Frontal cortex (tissue), 4 donors: ENCODE results near the gene USH1C. TPM values are rescaled to one million over a fixed set of nuclear protein-coding genes. Genes with fewer than 3 reads are reported as not detected.

Experiments used
- DNase-seq, 2 donors: peaks; one replicate each; pipeline ENCODE4 v3.0.0; 2012; ENCODE audit warnings: low spot score in 2 of 2
- FAIRE-seq: peaks from 2 replicates; lab custom pipeline; 2012; peaks lifted over from hg19 to GRCh38; lab: Jason Lieb, UNC
- total RNA-seq: library from RNA; depleted of rRNA; stranded (reverse); fragments of >200 nt; gene quantifications from one replicate; pipeline ENCODE4 v1.2.3, GENCODE V29; 2014
- donor health status: control.
- donor health status: control.
- donor health status: control.

USH1C gene
- total RNA-seq, 1 donor from 2014 or later, result not detected

DNA sequence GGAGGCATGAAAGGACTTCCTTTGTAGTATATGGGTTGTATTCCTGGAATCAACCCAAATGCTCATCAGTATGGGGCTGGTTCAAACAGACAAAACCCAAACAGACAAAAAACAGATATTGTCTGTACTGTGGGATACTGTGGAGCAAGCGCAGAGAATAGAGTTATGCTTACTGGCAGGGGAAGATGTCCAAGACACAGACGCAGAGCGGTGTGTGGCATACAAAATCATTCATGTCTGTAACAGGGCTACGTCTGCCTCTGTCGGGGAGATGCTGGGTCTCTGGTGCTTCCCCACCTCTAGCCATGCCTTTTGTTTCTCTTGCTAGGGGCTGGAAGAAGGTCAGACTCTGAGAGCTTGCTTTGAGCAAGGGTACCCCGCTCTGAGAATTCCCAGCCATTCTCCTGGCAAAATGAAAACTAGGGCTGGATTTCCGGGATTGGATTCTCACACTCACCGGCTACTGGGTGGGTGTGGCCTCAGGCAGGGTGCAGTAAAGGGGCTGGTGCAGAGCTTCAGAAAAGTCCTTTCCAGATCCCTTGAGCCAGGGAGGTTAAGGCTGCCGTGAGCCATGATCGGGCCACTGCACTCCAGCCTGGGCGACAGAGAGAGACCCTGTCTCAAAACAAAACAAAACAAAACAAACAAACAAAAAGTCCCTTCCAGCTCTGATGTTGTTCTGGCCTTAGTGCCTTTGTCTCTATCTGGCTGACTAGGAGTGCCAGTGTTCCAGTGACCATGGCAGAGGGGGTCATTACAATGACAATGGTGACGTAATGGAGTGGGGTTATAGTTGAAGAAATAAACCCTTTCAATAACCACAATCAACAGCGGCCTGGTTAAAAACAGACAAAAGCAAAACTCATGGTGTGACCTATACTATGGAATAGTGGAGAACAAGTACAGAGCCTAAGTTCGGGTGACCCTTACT lies 64.7 kb downstream of the USH1C start:
- DNase-seq, result peak; percentile 41 to 47
- FAIRE-seq, result no peak

DNA sequence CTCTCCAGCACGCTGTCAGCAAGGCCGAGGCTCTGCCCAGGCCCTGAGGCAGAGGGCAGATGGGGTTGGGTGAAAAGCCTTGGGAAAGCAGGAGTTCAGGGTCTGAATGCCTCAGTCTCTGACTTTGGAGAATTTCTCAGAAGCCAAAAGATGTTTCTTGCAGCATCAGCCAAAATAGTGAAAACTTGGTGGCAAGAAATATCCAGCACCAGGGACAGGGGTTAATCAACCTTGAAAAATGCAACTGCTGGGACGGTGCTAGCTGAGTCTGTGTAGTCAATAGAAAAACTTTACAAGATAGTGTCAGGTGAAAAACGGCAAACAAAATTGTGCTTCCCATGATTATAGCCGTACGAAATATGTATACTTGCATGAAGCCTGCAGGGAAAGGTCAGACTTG lies 66.1 kb downstream of the USH1C start:
- DNase-seq (no peak), FAIRE-seq (no peak)

DNA sequence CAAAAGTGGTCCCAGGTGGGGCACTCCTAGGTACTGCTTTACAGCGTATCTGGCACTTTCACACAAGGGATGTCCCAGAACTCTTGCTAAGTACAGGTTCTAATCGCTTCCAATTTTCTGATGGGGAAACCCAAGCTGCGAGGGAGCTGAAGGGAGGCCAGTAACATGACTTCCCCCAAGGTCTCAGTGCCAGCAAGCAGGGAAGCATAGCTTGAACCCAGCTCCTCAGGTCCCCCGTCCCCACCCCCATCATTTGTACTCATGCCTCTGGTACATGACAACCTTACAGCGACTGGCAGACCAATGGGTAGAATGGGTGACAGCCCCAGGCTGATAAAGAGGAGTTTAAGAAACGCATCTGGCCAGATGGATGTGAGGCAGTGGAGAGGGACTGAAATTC lies 66.9 kb downstream of the USH1C start:
- DNase-seq, result no peak
- FAIRE-seq, result no peak

DNA sequence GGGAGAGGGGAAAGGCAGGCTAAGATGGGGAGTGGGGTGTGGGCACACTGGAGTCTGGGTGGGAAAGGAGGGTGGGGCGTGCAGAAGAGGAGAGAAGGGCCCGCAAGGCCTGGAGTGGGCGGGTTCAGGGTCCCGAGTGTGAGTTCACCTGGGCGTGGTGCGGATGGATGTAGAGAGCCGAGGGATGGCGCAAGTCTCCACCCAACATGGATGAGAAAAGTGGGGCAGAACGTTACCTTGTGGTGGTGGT lies 67.2 kb downstream of the USH1C start:
- peak in 1 of 2 donors; percentile 22 for DNase-seq
- no peak for FAIRE-seq

DNA sequence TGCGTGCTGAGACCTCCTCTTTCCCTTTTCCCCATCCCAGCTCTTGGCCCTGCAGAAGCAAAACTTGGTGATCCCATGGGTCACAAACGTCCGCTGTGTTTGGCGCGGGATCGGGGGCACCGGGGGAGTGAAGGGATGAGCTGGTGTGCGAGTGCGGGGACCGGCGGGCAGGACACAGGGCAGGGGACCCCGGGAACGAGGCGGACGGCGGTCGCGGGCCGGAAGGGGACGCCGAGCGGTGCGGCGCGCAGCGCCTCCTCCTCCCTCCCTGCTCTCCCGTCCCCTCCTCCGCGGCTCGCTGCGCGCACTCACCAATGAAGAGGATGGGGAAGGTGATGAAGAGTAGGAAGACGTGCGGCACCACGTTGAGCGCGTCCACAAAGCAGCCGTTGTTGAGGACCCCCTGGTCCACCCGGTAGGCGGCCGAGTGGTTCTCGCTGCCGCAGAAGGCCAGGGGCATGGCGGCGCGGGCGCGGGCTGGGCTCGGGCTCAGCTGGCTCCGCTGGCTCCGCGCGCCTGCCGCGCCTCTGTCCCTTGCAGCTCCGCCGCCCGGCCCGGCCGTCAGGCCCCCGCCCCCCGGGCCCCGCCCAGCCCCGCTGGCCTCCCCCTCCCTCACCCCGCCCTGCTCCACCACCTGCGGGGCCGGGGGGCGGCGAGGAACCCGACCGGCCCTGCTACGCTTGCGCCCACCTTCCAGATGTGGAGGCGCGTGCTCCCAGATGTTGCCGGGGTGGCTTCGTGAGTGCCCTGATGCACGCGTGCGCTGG lies 67.7 kb downstream of the USH1C start, which contains the start of gene ABCC8:
ABCC8 (minus strand) TSS at position 529 of the 767 bp plus-strand sequence; CDS start at position 460, 69 bp downstream.
- FAIRE-seq, result no peak
- peak; percentile 44 to 53 for DNase-seq

DNA sequence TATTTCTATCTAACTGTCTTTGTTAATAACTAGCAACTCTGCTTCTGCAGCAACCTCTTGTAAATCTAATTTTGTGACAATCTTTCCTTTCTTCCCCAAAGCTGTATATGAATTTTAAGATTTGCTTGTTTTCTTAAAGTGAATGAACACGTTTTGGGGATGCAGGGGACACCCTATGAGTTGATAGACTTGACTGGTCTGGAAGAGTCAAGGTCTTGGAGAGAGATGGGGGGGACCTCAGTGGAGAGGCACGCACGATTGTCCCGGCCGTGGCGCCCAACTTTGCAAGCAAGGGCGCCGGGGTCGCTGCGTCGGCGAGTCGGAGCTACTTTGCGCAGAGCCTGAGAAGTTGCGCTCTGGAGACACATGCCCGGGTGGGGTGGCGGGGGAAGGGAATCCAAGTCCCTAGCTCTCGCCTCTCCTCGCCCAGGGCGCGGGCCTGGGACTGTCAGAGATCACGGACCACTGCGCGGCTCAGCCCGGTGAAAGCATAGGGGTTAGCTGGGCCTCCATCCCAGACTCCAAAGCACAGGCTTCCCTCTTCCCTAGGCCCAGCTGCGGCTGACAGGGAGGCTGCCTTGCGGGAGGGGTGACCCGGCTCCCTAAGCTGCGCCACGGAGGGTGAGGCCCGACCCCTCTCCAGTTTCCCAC lies 68.4 kb downstream of the USH1C start:
- FAIRE-seq (no peak), DNase-seq (no peak)

DNA sequence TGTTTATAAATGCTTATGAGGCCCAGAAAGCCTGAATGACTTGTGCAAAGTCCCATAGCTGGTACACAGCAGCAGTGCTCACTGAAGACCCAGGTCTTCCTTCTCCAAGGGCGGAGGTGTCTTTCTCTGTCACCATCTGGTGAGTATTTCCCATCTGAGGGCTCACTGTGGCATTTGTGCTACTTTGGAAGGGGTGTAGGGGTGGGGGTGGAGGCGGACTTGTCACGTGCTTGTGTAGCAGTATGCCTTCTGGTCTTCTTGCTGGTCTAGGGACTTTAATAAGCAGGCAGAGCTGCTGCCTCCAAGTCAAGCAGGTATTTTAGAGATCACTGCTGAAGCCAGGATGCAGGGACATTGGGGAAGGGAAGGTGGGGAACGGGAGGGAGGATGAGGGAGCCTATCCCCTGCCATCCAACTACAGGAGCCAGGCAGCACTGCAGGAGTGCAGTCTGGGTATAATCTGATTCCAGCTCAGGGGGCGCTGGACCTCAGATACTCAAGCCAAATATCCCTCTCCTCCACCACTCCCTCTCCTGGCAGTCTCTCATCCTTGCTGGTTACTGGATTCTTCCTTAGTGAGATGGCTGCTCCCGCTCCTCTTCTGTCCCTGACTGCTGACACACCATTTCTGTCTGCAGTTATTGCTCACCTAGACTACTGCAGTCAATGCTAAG lies 71.0 kb downstream of the USH1C start:
- FAIRE-seq (no peak), DNase-seq (no peak)

DNA sequence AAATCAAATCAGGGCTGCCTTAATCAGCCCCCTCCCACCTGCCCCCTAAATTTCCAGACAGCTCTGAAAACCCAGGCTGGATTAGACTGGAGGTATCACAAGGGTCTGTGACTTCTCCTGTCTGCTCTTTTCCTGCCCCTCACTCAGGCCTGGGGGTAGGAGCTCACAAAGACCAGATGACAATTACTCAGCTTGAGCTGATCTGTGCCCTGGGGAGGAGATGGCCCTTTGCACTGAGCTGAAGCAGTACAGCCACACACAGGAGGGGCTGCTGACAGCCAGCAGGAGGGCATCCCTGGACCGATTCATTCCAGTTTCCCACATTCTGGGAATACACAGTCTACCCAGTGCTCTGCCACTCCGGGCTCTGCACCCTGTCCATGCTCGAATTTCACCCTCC lies 71.7 kb downstream of the USH1C start:
- DNase-seq (no peak), FAIRE-seq (no peak)

DNA sequence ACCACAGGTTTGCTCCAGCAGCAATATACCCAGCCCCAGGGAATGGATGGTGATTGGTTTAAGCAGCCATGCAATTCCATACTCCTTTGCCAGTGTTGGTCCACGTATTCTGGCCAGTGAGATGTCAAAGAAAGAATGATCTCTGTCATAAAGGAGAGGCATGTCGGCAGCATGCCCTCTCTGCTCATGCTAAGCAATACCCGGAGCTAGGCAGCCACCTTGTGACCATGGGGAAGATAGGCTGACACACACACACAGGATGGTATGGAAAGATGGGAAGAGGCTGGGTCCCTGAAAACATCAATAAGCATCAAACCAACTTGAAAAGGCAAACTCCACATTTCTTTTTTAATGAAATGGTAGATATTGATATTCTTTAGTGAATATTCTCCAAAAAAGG lies 72.7 kb downstream of the USH1C start:
- DNase-seq, result no peak
- no peak for FAIRE-seq

DNA sequence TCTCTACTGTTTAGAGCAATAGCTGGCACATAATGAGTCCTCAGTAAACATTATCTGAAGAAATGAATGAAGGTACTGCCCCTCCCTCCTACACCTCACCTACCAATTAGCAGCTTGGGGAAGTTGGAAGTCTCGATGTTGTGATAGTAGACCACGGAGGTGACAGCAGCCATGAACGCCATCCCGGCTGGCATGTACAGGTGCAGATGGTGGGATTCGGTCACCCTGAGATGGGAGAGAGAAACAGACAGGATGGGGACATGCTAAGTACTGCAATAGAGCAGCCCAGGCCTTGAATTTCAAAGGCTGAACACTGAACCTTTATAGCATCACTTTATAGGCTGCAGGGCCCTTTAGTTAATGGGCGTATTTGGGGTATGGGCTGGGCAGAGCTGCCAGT lies 74.2 kb downstream of the USH1C start:
- FAIRE-seq (no peak), DNase-seq (no peak)

DNA sequence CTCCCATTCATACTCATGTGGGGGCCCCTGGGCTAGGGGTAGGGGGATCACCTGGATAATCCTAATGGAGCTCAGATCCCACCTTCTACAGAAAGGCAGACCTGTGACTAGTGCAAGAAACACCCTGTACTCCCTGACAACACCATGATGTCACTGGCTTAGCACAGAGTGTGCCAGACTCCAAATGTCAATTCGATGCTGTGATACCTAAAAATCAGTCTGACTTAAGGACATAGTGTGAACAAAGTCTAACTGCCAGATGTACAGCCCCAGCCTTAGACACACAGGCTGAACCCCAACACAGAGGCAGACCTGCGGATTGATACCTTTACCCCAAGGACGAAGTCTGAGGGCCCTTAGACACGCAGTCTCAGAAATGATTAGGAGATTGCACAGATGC lies 76.1 kb downstream of the USH1C start:
- no peak for FAIRE-seq

DNA sequence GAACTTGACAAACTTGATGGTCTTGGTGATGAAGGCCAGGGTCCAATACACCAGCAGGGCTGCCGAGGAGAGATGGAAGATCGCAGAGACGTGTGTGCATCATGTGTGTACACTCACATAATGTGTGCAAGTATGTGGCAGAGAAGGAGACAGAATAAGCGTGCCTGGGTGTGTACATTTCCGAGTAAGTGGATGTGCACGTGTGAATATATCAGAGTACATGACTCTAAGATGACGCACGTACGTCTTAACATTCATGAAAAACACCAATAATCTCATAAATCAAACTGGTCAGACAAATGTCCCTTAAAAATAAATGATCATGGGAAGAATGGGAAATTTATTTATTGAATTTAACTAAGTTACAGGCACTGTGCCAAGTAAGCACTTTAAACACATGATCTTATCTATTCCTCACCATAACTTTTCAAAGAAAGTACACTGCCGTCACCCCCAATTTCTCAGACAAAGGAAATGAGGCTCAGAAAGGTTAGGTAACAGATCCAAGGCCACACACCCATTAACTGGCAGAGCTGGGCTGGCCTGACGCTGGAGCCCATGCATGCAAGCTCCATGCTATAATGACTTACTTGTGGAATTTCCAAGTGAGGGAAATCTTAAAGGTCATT lies 80.6 kb downstream of the USH1C start:
- FAIRE-seq (no peak), DNase-seq (no peak)

More for the DNA sequence above, 76.1 kb downstream of the USH1C start:
- DNase-seq, result no peak

DNA sequence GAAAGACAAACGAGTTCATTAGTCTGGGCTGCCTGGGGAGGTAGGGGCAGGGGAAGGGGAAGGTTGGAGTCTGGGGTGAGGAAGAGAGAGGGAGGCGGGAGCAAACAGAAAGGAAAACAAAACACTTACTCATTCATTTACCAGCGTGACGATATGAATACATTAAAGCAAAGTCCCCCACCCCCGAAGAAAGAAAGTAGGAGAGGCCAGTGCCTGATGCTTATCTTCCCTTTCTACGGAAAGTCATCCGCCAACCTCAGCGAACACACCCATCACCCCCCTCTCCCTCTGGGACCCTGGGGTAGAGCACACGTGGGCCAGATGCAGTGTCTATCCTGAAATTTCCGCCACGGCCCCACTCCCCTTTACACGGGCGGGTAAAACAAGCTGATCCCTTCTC lies 81.3 kb downstream of the USH1C start:
- FAIRE-seq (no peak), DNase-seq (no peak)

DNA sequence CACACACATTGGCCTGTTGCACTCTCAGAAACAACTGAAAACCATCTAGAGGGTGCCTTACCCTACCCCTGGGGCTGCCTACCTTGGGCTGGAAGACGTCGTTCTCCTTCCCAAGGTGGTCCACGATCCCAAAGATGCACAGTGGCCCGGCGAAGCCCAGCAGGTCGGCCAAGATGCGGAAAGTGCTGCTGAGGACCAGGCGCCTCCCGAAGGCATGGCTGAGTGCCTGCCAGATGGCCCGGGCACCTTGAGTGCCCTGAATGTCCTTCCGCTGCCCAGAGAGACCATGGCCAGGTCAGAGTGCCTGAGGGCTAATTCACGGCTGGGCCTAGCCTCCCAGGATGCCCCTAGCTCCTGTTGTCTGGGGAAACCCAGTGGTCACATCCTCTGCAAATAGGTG lies 83.8 kb downstream of the USH1C start:
- FAIRE-seq, result no peak

DNA sequence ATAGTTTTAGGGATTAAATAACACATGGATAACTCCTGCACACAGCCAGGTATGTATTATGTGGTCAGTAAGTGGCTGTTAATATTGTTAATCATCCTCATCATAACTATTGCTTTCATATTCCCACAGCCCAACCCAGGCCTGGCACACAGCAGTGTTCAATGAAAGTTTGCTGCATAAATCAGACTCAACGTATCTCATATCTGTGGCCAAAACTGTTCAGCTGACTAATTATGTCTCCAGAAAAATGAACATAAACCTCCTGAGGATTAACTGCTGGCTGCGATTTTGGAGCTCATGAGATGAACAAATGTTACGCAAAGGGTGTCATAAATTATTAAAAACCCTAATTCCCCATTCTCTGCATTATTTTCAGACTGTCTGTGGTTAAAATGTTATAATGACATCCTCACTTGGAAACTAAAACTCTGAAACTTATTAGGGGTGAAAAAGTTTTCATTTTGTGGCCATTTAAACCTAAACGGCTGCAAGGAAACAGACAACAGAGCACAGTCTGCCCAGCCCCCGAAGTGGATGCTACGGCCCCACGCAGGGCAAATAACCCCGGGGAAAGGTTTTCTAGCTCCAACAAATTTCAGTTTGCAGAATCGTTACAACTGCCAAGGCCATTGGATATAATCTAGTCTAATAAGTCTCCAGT lies 84.8 kb downstream of the USH1C start:
- FAIRE-seq, result no peak
- no peak for DNase-seq

More for the DNA sequence above, 83.8 kb downstream of the USH1C start:
- DNase-seq, result no peak

DNA sequence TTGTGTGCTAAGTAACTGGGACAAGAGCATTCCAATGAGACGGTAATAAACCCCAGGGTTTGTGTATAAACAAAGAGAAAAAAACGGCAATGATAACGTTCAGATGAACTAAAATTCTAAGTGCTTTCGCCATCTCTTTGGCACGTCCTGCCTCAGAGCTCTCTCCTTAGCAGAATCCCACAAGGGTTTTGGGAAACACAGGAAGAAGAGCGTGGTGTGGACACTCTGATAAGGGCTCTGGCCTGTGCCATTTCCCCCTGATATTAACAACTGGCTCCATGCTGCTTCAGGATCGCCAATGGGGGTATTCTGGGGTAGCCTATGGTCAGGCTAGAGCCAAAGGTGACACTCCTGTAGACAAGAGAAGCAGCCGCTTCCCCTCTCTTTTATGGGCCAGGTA lies 85.9 kb downstream of the USH1C start:
- no peak for DNase-seq
- no peak for FAIRE-seq

DNA sequence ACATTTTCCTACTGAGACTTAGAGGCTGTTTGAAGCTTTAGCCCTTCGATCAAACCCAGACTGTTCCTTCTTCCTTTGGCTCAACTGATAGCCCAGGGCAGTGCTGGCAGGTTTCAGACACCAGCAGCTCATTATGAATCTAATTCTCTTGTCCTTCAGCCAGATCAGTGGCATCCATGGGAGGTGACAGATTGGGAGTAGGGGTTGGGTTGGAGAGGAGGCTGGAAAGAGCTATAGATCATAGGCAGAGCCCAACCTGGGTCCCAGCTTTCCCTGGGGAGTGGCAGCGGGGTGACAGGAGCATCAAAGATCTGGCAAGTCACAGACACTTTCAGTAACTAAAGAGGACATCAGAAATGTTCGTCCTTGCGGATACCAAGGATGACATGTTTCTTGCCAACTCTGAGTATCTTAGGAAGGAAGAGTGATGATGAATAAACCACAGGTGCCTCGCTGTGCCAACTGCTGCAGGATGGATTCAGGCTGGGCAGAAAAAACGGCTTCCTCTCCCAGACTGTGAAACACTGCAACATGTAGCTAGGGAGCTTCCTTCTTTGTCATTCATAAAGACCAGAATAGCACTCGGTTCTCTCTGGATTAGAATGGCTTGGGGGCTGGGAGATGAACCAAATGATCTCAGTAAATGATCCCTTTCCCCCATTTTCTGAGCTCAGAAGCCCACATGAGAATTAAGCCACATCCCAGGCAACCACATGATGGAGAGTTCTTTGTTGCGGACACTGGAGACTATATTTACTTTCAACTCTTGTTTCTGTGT lies 86.6 kb downstream of the USH1C start:
- FAIRE-seq (no peak), DNase-seq (peak in 1 of 2 donors; percentile 29)

DNA sequence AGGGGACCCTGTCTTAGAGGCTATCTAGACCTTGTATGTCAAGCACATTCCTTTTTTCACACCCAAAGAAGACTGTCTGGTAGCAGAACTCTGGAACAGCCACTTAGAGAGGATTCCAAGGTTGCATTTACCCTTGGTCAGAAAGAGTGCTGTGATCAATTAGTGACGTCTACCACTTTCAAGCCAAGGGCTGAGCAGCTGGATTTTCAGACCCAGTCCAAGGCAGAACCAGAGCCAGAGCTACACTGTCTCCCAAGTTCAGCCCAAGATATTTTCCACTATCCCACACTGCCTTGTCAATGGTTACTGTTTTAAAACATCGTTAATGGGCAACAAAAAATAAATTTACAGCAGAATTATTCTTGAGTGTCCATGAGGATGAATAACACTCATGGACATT lies 91.5 kb downstream of the USH1C start:
- DNase-seq (no peak), FAIRE-seq (no peak)
